ENCODE results near the gene CYBC1. TPM values are rescaled to one million over a fixed set of nuclear protein-coding genes. Genes with fewer than 3 reads are reported as not detected.

CYBC1 gene
- total and polyA plus RNA-seq, 2 of the 4 experiments (the other 2 are of a cell fraction) = 75.1 to 76.7 TPM

DNA sequence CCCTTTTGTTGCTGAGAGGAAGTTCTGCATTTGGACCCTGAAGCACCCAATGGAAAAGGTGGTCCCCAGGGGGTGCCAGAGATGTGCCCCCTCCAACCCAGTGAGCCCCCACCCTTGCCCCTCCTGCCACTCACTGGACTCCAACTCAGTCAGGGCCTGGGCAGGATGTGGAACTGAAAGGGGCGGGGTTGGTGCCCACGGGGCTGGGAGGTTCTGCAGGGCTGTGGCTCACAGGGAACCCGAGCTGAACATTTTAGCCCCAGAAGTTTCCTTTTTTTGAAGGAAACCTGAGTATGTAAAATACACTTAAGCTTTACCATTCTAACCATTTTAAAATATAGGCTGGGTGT is 16.4 kb downstream of the CYBC1 start:
- Histone ChIP-seq H2BK15ac (ENCODE audit: low read depth, low read length) (no peak overlapping the region), H4K8ac (ENCODE audit: low read depth in 2 of 2, low read length in 2 of 2) (no peak overlapping the region), H3K9me1 (ENCODE audit: insufficient read depth, low read length) (no peaks in the 10 kb centered on the region), H4K91ac (ENCODE audit: insufficient read depth, low read depth, low read length) (no peak overlapping the region), H3K56ac (ENCODE audit: extremely low read depth, insufficient read depth, low read length) (no peak overlapping the region), H3K4ac (ENCODE audit: low read depth, low read length) (no peak overlapping the region), H3K14ac (replicated peaks; ENCODE audit: low read depth, low read length) (no peak overlapping the region), H3K79me1 (ENCODE audit: low read depth in 1 of 2, low read length in 2 of 2) (no peaks in the 10 kb centered on the region), H3K18ac (ENCODE audit: low read depth, low read length) (no peak overlapping the region), H3K27me3 (ENCODE audit: control insufficient read depth, insufficient read depth, low read length) (no peaks in the 10 kb centered on the region), H3K27ac (ENCODE audit: insufficient read depth, low read length) (no peak overlapping the region), H3K36me3 (ENCODE audit: control insufficient read depth, insufficient read depth, low read length) (peaks cover 2% of the 10 kb centered on the region), H3K4me1 (ENCODE audit: control insufficient read depth, insufficient read depth, low read length) (peaks cover 3% of the 10 kb centered on the region), H3K23ac (ENCODE audit: low read depth, low read length) (no peak overlapping the region), H2AK9ac (replicated peaks; ENCODE audit: low read depth, low read length, poor library complexity) (no peak overlapping the region), H2AFZ (replicated peaks; ENCODE audit: low read length, poor library complexity) (no peak overlapping the region), H2BK5ac (ENCODE audit: low read depth, low read length, poor library complexity, severe bottlenecking) (no peak overlapping the region), H3K9me3 (ENCODE audit: control insufficient read depth, insufficient read depth, low read length) (no peaks in the 10 kb centered on the region), H3K4me3 (ENCODE audit: insufficient read depth, low read depth, low read length) (no peak overlapping the region), H2AK5ac (ENCODE audit: low read depth, low read length) (no peak overlapping the region), H3K9ac (ENCODE audit: low read depth, low read length) (no peak overlapping the region), H2BK120ac (ENCODE audit: low read depth, low read length) (no peak overlapping the region), H2BK20ac (ENCODE audit: low read depth, low read length) (no peak overlapping the region), H4K20me1 (ENCODE audit: insufficient read depth, low read length) (no peaks in the 10 kb centered on the region), H3K4me2 (ENCODE audit: low read depth, low read length) (no peak overlapping the region), H4K5ac (ENCODE audit: low read depth, low read length) (no peak overlapping the region)
- no TSS peak for BruUV-seq (replicated peaks)
- intact Hi-C loops (cut with micrococcal nuclease) = no loop called here
- no CpG with 5 or more reads among the region's 3 CpGs for WGBS, 2 experiments (ENCODE audit: extremely low coverage in 2 of 2, insufficient read length in 1 of 2)
- in situ Hi-C loops (cut with MboI; ENCODE audit: low sequenced_read_pairs) = no loop called here
- DNase-seq = no peak
- dilution Hi-C loops (cut with HindIII; ENCODE audit: low sequenced_read_pairs, unreplicated experiment) = no loop called here
- TF ChIP-seq MXI1 (IDR thresholded peaks at IDR 0.05; ENCODE audit: borderline replicate concordance, low read depth, low read length) = no peak
- no peak for TF ChIP-seq NFE2L2 (IDR thresholded peaks at IDR 0.05; ENCODE audit: low read depth, low read length)
- ChIA-PET CTCF (no interaction called here), POLR2A (ENCODE audit: unreplicated experiment) (no interaction called here)
- ATAC-seq (ENCODE audit: low read depth) = no peak

Data from IMR-90 (cell line).